HUES64 (cell line): ENCODE results near the gene RETREG3.

ENCODE experiments used
- H3K27ac ChIP-seq: 2 replicates; pipeline ENCODE4 v1.7.0; 2013; ENCODE audit warnings: low read depth, low read length, inconsistent platforms
- H3K27me3 ChIP-seq: 2 replicates; pipeline ENCODE4 v1.6.1; 2013; ENCODE audit warnings: mild to moderate bottlenecking, low read length; ENCODE audit not compliant: insufficient read depth
- H3K36me3 ChIP-seq: 2 replicates; pipeline ENCODE4 v1.6.1; 2013; ENCODE audit warnings: mild to moderate bottlenecking, low read length; ENCODE audit not compliant: insufficient read depth
- H3K4me1 ChIP-seq: 2 replicates; pipeline ENCODE4 v1.6.1; 2013; ENCODE audit warnings: mild to moderate bottlenecking, low read length, moderate library complexity; ENCODE audit not compliant: insufficient read depth
- H3K4me3 ChIP-seq: 2 replicates; pipeline ENCODE4 v1.5.1; 2013; ENCODE audit warnings: mild to moderate bottlenecking, low read length, moderate library complexity
- H3K9ac ChIP-seq: 2 replicates; pipeline ENCODE4 v1.6.1; 2013; ENCODE audit warnings: mild to moderate bottlenecking, low read depth, low read length
- H3K9me3 ChIP-seq: 2 replicates; pipeline ENCODE4 v1.6.1; 2013; ENCODE audit warnings: low read depth, low read length; ENCODE audit not compliant: insufficient read depth
- WGBS: fragments of 150-250, 120-280 bp; methylation state at CpG from one replicate; pipeline ENCODE4 v1.1.7; 2013; ENCODE audit warnings: missing lambda C conversion rate; 5-methylcytosine and 5-hydroxymethylcytosine counted together

The RETREG3 gene

DNA sequence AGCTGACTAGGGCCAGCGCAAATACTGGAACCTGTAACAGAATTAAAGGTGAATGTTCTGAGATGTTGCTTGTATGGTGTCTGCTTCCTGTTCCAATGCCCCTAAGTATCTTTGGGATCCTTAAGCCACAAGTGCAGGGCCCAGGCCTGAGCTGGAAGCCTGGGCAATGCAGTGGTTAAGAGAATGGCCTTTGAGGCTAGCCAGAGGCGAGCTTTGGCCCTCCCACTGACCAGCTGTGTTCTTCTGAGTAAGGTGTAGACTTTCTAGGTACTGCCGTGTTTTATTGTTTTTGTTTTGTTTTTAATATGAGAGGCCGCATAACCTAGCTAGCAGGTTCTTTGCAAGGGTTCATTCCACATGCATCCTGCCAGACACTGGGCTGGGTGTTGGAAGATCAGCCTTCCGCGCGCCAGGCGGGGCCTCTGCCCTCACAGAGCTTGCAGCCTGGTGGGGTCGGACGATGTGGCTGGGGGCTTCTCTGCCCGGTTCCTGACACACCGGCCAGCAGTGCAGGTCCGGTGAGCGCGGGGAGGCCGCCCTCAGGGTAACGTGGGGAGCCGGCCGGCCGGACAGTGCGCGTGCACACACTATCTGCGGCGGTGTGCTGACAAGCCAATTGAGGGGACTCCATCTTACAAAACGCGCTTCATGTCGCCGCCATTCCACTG is 42.8 kb downstream of the RETREG3 start:
- H3K9ac ChIP-seq, result peak overlapping the region; percentile 43

DNA sequence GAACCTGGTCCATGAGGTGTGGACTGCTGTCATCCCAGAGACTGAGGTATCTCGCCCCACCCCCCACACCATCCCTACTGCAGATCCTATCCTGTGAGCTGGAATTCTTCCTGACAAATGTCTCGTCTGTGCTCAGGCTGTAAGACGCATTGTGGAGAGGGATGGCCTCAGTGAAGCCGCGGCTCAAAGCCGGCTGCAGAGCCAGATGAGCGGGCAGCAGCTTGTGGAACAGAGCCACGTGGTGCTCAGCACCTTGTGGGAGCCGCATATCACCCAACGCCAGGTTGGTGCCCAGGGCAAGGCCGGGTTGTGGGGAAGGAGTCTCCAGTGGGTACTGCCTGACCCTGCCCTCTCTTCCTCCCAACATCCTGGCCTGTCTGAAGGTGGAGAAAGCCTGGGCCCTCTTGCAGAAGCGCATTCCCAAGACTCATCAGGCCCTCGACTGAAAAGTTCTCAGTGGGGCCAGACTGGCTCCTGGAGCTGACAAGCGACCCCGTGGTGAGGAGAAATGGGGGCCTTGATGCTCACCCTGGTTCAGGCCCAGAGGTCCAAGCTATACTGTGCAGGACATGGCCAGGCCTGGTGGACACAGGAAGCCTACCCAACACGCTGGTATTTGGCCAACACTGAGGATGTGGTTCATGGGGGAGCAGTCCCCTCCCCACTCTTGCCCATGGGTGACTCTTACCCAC is 43.5 kb downstream of the RETREG3 start:
- Histone ChIP-seq H3K4me1 (peaks cover 5% of the 10 kb centered on the region; the same call in 1 of the 2 replicates), H3K27me3 (no peaks in the 10 kb centered on the region), H3K9me3 (no peaks in the 10 kb centered on the region), H3K36me3 (peaks cover 49% of the 10 kb centered on the region), H3K4me3 (no peak overlapping the region), H3K27ac (peak overlapping the region; percentile 87), H3K9ac (no peak overlapping the region)
- 91% methylated on average over 16 of the region's 16 CpGs for WGBS

More for the DNA sequence above, 42.8 kb downstream of the RETREG3 start:
- H3K4me1 ChIP-seq, result peaks cover 5% of the 10 kb centered on the region; the same call in 1 of the 2 replicates
- 50% methylated on average over 28 of the region's 28 CpGs for WGBS
- H3K27me3 ChIP-seq, result no peaks in the 10 kb centered on the region
- H3K9me3 ChIP-seq, result no peaks in the 10 kb centered on the region
- peak overlapping the region; percentile 83 for H3K4me3 ChIP-seq
- H3K27ac ChIP-seq, result peak overlapping the region; percentile 87
- H3K36me3 ChIP-seq, result peaks cover 56% of the 10 kb centered on the region

DNA sequence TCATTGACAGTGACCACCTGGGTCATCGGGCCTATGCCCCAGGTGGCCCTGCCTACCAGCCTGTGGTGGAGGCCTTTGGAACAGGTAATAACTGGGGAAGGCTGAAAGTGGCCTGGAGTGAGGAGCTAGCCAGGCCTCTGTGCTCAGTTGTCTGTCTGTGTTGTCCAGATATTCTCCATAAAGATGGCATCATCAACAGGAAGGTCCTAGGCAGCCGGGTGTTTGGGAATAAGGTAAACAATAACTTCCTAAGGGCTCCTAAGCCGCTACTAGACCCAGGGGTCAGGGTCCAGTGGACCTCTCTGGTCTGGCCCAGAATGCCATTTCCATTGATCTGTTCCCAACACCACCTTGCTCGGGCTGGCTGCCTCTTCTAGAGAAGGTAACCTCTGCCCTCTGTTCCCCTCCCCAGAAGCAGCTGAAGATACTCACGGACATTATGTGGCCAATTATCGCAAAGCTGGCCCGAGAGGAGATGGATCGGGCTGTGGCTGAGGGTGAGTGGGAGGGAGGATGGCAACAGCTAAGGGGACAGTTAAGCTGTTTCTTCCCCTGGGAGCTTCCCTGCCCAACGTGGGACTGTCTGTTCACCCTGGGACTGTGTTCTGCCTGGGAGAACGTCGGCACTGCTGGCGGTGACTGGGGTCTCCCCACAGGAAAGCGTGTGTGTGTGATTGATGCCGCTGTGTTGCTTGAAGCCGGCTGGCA is 44.2 kb downstream of the RETREG3 start:
- no peak overlapping the region for H3K27ac ChIP-seq
- WGBS, result 94% methylated on average over 15 of the region's 15 CpGs
- H3K4me3 ChIP-seq, result no peak overlapping the region
- peaks cover 43% of the 10 kb centered on the region for H3K36me3 ChIP-seq
- no peak overlapping the region for H3K9ac ChIP-seq
- no peaks in the 10 kb centered on the region for H3K9me3 ChIP-seq
- no peaks in the 10 kb centered on the region for H3K27me3 ChIP-seq
- H3K4me1 ChIP-seq, result peaks cover 5% of the 10 kb centered on the region; the same call in 1 of the 2 replicates

- no peak overlapping the region for H3K9ac ChIP-seq
- no peak overlapping the region for H3K27ac ChIP-seq
- H3K9me3 ChIP-seq, result no peaks in the 10 kb centered on the region
- no peaks in the 10 kb centered on the region for H3K27me3 ChIP-seq
- H3K36me3 ChIP-seq, result peaks cover 33% of the 10 kb centered on the region
- peak overlapping the region; percentile 87 for H3K4me3 ChIP-seq
- 87% methylated on average over 8 of the region's 9 CpGs for WGBS
- peaks cover 5% of the 10 kb centered on the region; the same call in 1 of the 2 replicates for H3K4me1 ChIP-seq
Observed at GRCh38 chr17:42563950-42564349, 45.2 kb downstream of the RETREG3 start.

DNA sequence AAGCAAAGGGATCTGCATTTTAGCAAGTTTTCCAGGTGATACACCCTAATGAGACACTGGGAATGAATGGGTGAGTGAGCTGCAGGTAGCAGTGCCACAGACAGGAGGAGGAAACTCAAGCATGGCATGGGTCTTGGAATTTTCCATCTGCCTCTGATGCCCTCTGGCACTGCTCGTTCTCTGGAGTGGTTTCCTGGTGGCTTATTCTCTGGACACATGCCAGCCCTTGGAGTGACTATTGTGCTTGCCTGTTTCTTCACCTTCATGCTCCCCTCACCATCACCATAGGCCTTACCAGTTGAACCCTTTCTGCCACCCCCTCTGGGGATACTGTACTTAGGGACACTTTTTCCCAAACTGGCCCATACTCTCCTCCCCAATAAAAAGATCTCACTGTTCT is 45.6 kb downstream of the RETREG3 start:
- Histone ChIP-seq H3K27ac (no peak overlapping the region), H3K36me3 (peaks cover 29% of the 10 kb centered on the region), H3K4me1 (peaks cover 5% of the 10 kb centered on the region; the same call in 1 of the 2 replicates), H3K27me3 (no peaks in the 10 kb centered on the region), H3K4me3 (peak overlapping the region; percentile 87), H3K9ac (no peak overlapping the region), H3K9me3 (no peaks in the 10 kb centered on the region)
- 92% methylated on average over 1 of the region's 1 CpG for WGBS

DNA sequence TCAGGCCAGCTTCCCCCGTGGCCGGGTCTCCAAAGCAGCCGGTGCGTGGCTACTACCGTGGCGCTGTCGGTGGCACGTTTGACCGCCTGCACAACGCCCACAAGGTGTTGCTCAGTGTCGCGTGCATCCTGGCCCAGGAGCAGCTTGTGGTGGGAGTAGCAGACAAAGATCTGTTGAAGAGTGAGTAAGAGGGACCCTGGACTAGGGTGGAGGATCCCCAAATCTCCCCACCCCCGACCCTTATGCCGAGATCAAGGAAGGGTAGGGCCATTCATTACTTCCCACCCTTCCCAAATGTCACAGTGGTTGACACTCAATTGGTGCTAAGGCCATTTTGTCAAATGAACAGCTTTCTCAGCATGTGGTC is 46.0 kb downstream of the RETREG3 start:
- Histone ChIP-seq H3K9ac (peak overlapping the region; percentile 85), H3K27me3 (no peaks in the 10 kb centered on the region), H3K27ac (no peak overlapping the region; the same call in 1 of the 2 replicates), H3K4me3 (peak overlapping the region; percentile 87), H3K36me3 (peaks cover 27% of the 10 kb centered on the region), H3K9me3 (no peaks in the 10 kb centered on the region), H3K4me1 (peaks cover 5% of the 10 kb centered on the region; the same call in 1 of the 2 replicates)
- 90% methylated on average over 14 of the region's 14 CpGs for WGBS

GRCh38 chr17:42562388-42563142 is 46.6 kb downstream of the RETREG3 start:
- WGBS, result 25% methylated on average over 48 of the region's 48 CpGs
- H3K4me1 ChIP-seq, result peaks cover 5% of the 10 kb centered on the region; the same call in 1 of the 2 replicates
- peak overlapping the region; percentile 77 for H3K27ac ChIP-seq

GRCh38 chr17:42561897-42562387 is 47.2 kb downstream of the RETREG3 start, which contains the start of gene COASY:
Gene COASY, plus strand, starts transcription at chr17:42562148. Its CDS starts 475 bp downstream, at chr17:42562623.
- Histone ChIP-seq H3K4me1 (peaks cover 5% of the 10 kb centered on the region; the same call in 1 of the 2 replicates), H3K27ac (peak within 1 kb of the TSS; percentile 77), H3K4me3 (peak within 1 kb of the TSS; percentile 87), H3K9ac (peak within 1 kb of the TSS; percentile 85), H3K36me3 (peaks cover 27% of the 10 kb centered on the region), H3K27me3 (no peaks in the 10 kb centered on the region), H3K9me3 (no peaks in the 10 kb centered on the region)
- WGBS, result 1% methylated on average over 26 of the region's 26 CpGs

More at GRCh38 chr17:42562388-42563142, 46.6 kb downstream of the RETREG3 start:
- H3K9me3 ChIP-seq, result no peaks in the 10 kb centered on the region
- H3K36me3 ChIP-seq, result peaks cover 27% of the 10 kb centered on the region
- H3K9ac ChIP-seq, result peak overlapping the region; percentile 85
- no peaks in the 10 kb centered on the region for H3K27me3 ChIP-seq
- H3K4me3 ChIP-seq, result peak overlapping the region; percentile 87

DNA sequence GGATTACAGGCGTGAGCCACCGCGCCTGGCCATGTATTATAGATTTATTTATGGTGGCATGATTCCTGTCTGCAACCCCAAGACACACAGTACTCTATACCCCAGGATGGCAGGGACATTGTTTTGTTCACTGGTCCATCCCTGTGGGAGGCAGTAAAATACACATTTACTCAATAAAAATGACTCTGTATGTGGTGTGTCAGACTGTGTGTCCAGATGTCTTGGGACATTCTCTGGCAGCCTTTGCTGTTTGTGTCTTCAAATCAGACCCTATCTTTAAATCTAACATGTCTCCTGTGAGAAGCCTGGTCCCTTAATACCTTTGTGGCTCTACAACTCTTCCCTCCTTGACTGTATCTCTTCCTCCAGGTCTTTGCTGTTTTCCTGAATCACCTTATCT is 48.9 kb downstream of the RETREG3 start:
- 100% methylated on average over 3 of the region's 3 CpGs for WGBS

GRCh38 chr17:42559075-42559474 is 50.1 kb downstream of the RETREG3 start:
- Histone ChIP-seq H3K27me3 (no peaks in the 10 kb centered on the region), H3K4me3 (no peak overlapping the region), H3K9me3 (no peaks in the 10 kb centered on the region), H3K27ac (no peak overlapping the region), H3K9ac (peak overlapping the region; percentile 18; the same call in 1 of the 2 replicates), H3K4me1 (peaks cover 3% of the 10 kb centered on the region; the same call in 1 of the 2 replicates), H3K36me3 (peaks cover 7% of the 10 kb centered on the region)
- WGBS, result 91% methylated on average over 6 of the region's 6 CpGs

More for the DNA sequence above, 48.9 kb downstream of the RETREG3 start:
- H3K9ac ChIP-seq, result no peak overlapping the region
- H3K27me3 ChIP-seq, result no peaks in the 10 kb centered on the region
- H3K36me3 ChIP-seq, result peaks cover 19% of the 10 kb centered on the region
- peaks cover under 1% of the 10 kb centered on the region; the same call in 1 of the 2 replicates for H3K4me1 ChIP-seq
- H3K9me3 ChIP-seq, result no peaks in the 10 kb centered on the region
- no peak overlapping the region for H3K4me3 ChIP-seq
- H3K27ac ChIP-seq, result no peak overlapping the region
